ENCODE measurements around the gene BEGAIN.

GRCh38 chr14:100573002-100573756, 14.0 kb downstream of the BEGAIN start:
- TF ChIP-seq BHLHE40 (IDR thresholded peaks at IDR 0.05; ENCODE audit: low read length) (no peak), TCF7L2 (IDR thresholded peaks at IDR 0.05; ENCODE audit: low read depth, low read length) (no peak), FOXM1 (IDR thresholded peaks at IDR 0.05; ENCODE audit: low read depth) (no peak), FOXM1 (CRISPR knock-in tag; IDR thresholded peaks at IDR 0.05; ENCODE audit: low read depth) (no peak)

All from K562 (cell line).